ENCODE data around the gene ARMH4. TPM values are rescaled to one million over a fixed set of nuclear protein-coding genes. Genes with fewer than 3 reads are reported as not detected.

The ARMH4 gene
- total RNA-seq, 2 donors from 2014 or later: 1.0 TPM; not detected in 1

DNA sequence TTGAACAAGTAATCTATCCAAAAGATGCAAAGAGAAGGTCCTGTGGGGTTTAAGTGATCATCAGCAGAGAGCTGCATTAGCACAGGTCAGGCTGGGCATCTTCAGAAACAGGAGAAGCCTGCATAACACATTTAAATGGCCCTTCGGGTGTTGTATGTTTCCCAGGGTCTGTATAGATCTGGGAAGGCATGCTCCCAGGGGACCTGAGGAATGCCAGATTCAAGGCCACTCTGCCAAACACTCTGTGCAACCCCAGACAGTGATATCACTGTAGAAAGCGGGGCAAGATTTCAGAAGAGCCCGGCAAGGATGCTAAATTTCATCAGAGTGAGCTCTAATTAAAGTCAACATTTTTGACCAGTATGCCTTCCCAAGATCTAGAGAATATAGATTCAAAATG is 92.9 kb downstream of the ARMH4 start:
- no peak for TF ChIP-seq POLR2A (IDR thresholded peaks at IDR 0.05)
- TF ChIP-seq, protein P1, sequence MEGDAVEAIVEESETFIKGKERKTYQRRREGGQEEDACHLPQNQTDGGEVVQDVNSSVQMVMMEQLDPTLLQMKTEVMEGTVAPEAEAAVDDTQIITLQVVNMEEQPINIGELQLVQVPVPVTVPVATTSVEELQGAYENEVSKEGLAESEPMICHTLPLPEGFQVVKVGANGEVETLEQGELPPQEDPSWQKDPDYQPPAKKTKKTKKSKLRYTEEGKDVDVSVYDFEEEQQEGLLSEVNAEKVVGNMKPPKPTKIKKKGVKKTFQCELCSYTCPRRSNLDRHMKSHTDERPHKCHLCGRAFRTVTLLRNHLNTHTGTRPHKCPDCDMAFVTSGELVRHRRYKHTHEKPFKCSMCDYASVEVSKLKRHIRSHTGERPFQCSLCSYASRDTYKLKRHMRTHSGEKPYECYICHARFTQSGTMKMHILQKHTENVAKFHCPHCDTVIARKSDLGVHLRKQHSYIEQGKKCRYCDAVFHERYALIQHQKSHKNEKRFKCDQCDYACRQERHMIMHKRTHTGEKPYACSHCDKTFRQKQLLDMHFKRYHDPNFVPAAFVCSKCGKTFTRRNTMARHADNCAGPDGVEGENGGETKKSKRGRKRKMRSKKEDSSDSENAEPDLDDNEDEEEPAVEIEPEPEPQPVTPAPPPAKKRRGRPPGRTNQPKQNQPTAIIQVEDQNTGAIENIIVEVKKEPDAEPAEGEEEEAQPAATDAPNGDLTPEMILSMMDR (IDR thresholded peaks at IDR 0.05): no peak
- H3K36me3 ChIP-seq (replicated peaks in 1 of 2; ENCODE audit: insufficient read depth in 1 of 2, low read depth in 2 of 2): no peaks in the 10 kb centered on the region
- H3K27ac ChIP-seq: no peak overlapping the region
- H3K9me3 ChIP-seq: no peaks in the 10 kb centered on the region
- intact Hi-C loops (cut with DNase I): no loop called here
- WGBS, 2 donors: 68 to 69% methylated on average over 3 of the region's 3 CpGs
- no peak overlapping the region for H3K4me3 ChIP-seq
- no peaks in the 10 kb centered on the region for H3K27me3 ChIP-seq
- ATAC-seq (no peak), DNase-seq (no peak)
- no peaks in the 10 kb centered on the region for H3K4me1 ChIP-seq

DNA sequence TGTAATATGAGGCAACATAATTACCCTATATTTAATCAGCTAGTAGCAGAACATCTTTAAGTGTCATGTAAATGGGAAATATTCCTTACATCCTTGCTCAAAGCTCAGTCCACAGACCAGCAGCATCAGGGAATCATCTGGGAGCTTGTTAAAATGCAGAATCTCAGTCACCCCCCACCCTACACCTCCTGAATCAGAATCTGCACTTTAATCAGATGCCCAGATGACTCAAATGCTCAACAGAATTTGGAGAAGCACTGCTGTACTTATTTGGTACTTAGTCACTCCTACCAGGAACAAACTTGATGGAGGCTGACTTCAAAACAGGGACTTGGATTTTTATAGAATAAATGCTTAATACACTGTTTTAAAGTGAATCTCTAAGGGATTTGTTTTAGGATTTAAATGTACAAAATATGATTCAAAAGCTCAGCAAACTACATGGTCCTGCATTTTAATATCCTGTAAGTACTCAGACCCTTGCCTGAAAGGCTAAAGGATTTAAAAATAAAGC is 96.5 kb downstream of the ARMH4 start:
- ATAC-seq: no peak
- no peak overlapping the region for H3K27ac ChIP-seq
- no peaks in the 10 kb centered on the region for H3K4me1 ChIP-seq
- intact Hi-C loops (cut with DNase I): no loop called here
- H3K4me3 ChIP-seq: no peak overlapping the region
- no peaks in the 10 kb centered on the region for H3K27me3 ChIP-seq
- H3K9me3 ChIP-seq: no peaks in the 10 kb centered on the region
- no peaks in the 10 kb centered on the region for H3K36me3 ChIP-seq (replicated peaks in 1 of 2; ENCODE audit: insufficient read depth in 1 of 2, low read depth in 2 of 2)
- TF ChIP-seq, protein P1 (IDR thresholded peaks at IDR 0.05): no peak
- no peak for TF ChIP-seq POLR2A (IDR thresholded peaks at IDR 0.05)
- DNase-seq: no peak

DNA sequence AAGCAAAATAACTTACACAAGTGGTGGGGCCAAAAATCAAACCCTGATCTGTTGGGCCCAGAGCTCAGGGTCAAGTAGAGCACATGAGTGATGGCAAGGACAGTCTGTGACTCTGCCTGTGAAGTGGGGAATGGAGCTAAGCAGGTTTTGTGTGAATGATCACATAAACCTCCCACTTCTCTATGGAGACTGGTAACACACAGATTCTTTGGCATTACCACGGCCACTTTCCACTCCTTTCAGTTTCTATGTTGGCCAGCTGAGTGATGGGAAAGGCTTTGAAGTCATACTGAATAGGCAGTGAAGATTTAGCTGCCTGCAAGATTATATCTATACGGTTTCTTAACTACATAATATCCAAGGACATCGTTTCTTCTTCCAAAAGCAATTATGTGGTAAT is 97.9 kb downstream of the ARMH4 start:
- no peaks in the 10 kb centered on the region for H3K4me1 ChIP-seq
- WGBS, 2 donors: 56 to 70% methylated on average over 3 of the region's 3 CpGs
- TF ChIP-seq POLR2A (IDR thresholded peaks at IDR 0.05): no peak
- TF ChIP-seq, protein P1 (IDR thresholded peaks at IDR 0.05): no peak
- H3K4me3 ChIP-seq: no peak overlapping the region
- no peaks in the 10 kb centered on the region for H3K27me3 ChIP-seq
- H3K9me3 ChIP-seq: no peaks in the 10 kb centered on the region
- DNase-seq: no peak
- no peak overlapping the region for H3K27ac ChIP-seq
- no peaks in the 10 kb centered on the region for H3K36me3 ChIP-seq (replicated peaks in 1 of 2; ENCODE audit: insufficient read depth in 1 of 2, low read depth in 2 of 2)
- intact Hi-C loops (cut with DNase I): no loop called here
- ATAC-seq: no peak

DNA sequence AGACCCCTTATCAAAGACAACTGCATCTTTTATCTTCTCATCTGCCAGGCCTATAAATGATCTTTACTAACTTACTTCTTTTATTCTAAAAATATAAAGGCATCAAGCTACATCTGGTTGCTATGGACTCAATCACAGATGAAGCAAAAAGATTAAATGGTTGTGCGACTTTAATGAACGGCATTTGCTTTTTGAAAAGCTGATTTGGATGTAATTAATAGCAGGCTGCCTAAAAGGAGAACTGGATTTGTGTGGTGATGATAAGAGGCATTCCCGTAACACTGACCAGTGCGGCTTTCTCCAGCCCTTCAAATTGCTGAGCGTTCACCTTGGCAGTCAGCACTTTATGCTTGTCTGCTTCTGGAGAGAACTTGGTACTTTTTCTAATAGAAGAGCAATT is 103.8 kb downstream of the ARMH4 start:
- Histone ChIP-seq H3K4me1 (no peaks in the 10 kb centered on the region), H3K36me3 (replicated peaks in 1 of 2; ENCODE audit: insufficient read depth in 1 of 2, low read depth in 2 of 2) (no peaks in the 10 kb centered on the region), H3K27ac (no peak overlapping the region), H3K27me3 (no peaks in the 10 kb centered on the region), H3K9me3 (no peaks in the 10 kb centered on the region), H3K4me3 (no peak overlapping the region)
- ATAC-seq (no peak), DNase-seq (no peak)
- TF ChIP-seq, protein P1 (IDR thresholded peaks at IDR 0.05): no peak
- no peak for TF ChIP-seq POLR2A (IDR thresholded peaks at IDR 0.05)
- intact Hi-C loops (cut with DNase I): no loop called here
- 66 to 76% methylated on average over 5 of the region's 5 CpGs for WGBS, 2 donors

GRCh38 chr14:58027904-58028303 is 124.1 kb downstream of the ARMH4 start:
- no peak for TF ChIP-seq POLR2A (IDR thresholded peaks at IDR 0.05)
- TF ChIP-seq, protein P1 (IDR thresholded peaks at IDR 0.05): no peak
- no peaks in the 10 kb centered on the region for H3K4me1 ChIP-seq
- H3K9me3 ChIP-seq: no peaks in the 10 kb centered on the region
- no peaks in the 10 kb centered on the region for H3K36me3 ChIP-seq (replicated peaks in 1 of 2; ENCODE audit: insufficient read depth in 1 of 2, low read depth in 2 of 2)
- intact Hi-C loops (cut with DNase I): no loop called here
- H3K27ac ChIP-seq: no peak overlapping the region
- DNase-seq (no peak), ATAC-seq (no peak)
- H3K4me3 ChIP-seq: no peak overlapping the region
- H3K27me3 ChIP-seq: no peaks in the 10 kb centered on the region
